Measurements from ENCODE around the gene CARMIL1.
"Not testable (repeated sequence)": the region's sequence is repeated elsewhere in the genome, so short reads cannot be mapped to it uniquely, and the experiment has no call there.

CARMIL1 gene

GRCh38 chr6:25586119-25586518 lies 306.9 kb downstream of the CARMIL1 start:
- not testable (repeated sequence) for DNase-seq

- no peak for DNase-seq
Observed at GRCh38 chr6:25586927-25587326, 307.8 kb downstream of the CARMIL1 start.

DNA sequence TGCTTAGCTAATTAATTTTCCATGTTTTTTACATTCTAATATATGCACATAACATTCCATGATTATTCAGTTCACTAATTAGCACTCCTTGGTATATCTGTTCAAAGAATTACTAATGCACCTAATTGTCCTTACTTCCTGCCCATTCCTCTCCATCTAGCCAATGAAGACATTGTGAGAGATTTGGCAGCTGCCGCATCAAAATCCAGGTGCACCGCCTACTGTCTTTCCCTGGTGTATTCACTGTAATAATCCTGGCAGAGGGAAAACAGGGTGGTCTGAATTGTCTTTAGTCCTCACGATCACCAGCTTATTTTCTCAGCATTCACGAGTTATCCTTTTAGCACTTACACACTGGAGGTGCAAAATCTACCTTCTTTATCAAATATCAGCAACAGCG lies 311.8 kb downstream of the CARMIL1 start:
- no peak for DNase-seq

GRCh38 chr6:25596928-25597818 lies 318.0 kb downstream of the CARMIL1 start:
- no peak for DNase-seq

- no peak for DNase-seq
Observed at GRCh38 chr6:25599516-25600085, 320.4 kb downstream of the CARMIL1 start.

GRCh38 chr6:25601800-25602673 lies 322.9 kb downstream of the CARMIL1 start:
- DNase-seq = peak in 1 of 2 experiments; percentile 8

- no peak for DNase-seq
Observed at GRCh38 chr6:25602674-25602982, 323.5 kb downstream of the CARMIL1 start.

DNA sequence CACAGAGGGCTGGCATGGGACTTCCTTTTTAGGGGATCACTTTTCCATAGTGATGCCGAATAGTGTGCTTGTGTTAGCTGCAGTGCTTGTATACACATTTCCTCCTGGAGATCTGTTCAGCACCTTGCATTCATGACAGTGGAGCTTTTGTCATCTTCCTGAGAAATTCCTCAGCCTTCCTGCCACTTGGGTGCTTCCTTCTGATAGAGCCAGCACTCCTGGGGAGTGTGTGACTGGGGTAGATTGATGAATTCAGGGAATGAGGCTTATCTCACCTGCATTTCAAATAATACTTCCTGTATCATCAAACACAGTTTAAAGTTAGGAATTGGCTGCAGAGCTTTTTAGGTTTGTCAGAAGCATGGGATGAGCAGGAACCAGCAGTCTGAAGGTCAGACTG lies 324.1 kb downstream of the CARMIL1 start:
- DNase-seq = no peak

DNA sequence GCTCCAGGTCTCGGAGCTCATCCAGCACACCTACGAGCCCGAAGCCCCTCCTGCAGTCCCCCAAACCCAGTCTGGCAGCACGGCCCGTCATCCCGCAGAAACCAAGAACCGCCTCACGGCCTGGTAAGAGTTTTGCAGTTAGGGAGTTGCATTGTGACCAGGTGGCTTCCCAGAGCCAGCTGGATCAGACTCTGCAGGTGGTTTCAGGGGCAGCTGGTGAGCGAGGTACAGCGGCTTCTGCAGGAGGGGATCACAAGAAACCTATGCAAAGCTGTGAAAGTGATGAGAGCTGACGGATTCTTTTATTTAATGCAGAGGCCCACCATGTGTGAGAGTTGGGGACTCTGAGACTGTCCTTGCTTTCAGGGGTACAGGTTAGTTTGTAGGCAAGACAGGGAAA lies 327.0 kb downstream of the CARMIL1 start:
- DNase-seq = peak in 1 of 2 experiments; percentile 15

GRCh38 chr6:25608558-25609174 lies 329.5 kb downstream of the CARMIL1 start:
- DNase-seq = no peak

DNA sequence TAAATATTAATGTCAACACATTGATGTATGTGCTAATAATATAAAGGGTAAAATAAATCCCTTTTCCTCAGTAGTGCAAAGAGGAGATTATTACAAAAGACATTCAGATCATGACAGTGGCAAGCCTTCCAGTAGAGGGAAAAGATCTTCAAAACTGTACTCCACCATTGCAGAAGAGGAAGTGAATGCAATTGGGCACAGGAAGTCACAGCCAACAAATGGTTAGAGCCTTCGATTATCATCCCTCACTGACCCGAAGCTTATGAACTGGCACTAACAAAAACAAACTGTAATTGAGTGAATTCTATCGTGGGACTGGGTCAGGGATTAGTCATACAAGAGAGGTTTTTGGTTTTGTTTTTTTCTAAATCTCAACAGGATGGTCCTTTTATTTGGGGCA lies 333.5 kb downstream of the CARMIL1 start:
- no peak for DNase-seq

GRCh38 chr6:25613415-25613814 lies 334.2 kb downstream of the CARMIL1 start:
- DNase-seq = no peak

- no peak for DNase-seq
Observed at GRCh38 chr6:25614052-25614451, 334.9 kb downstream of the CARMIL1 start.

DNA sequence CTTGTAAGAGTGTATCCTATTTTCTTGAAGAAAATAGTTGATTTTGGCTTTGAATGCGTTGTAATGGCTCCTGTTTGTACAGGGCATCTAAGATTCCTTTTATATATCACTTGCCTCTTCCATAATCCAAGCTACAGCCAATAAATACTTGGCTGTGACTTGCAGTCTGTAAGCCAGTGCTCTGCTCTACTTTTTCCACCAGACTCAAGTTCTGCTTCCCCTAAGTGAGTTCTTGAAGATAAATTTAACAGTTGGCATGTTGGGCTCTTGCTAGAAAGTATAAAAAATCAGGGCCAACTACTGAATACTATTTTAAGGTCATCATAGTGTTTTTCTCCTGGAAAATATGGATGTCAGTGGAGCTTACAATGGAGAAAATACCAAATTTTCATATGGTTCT lies 336.3 kb downstream of the CARMIL1 start:
- no peak for DNase-seq

GRCh38 chr6:25617997-25618396 lies 338.8 kb downstream of the CARMIL1 start:
- no peak for DNase-seq

DNA sequence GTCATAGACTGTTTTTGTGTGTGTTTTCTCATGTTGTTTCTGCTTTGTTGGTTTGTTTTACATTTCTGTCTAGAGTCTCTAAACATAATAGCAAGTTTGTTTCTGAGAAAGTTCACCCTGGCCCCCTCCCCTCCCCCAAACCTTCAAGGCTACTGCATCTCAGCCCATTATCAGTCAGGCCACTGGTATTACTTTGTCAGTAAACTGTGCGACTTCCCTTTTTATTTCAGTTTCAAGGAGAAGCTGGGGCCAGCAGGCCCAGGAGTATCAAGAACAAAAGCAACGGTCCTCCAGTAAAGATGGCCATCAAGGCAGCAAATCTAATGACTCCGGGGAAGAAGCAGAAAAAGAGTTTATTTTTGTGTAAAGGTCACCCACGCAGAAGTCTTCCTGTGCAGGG lies 340.0 kb downstream of the CARMIL1 start:
- DNase-seq = no peak

- DNase-seq = no peak
Observed at GRCh38 chr6:25620391-25620790, 341.2 kb downstream of the CARMIL1 start.

- no peak for DNase-seq
Observed at GRCh38 chr6:25623065-25623464, 343.9 kb downstream of the CARMIL1 start.

DNA sequence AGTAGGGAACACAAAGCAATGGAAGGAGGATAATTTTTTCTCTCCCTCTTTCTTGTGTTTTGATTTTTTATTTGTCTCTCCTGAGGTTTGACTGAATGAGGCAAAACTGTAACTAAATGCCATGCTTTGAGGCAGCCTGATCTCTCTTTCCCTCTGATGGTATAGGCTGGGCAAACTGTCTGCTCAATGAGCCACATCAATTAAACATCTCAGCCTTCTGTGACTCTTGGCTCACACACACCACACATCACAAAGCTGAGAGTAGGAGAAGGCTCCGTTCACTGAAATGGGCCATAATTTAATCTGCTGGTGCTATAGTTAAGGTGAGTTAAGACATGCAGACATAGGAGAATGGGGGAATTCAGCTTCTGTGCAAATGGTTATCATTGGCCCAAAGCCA lies 344.7 kb downstream of the CARMIL1 start:
- DNase-seq = no peak

DNA sequence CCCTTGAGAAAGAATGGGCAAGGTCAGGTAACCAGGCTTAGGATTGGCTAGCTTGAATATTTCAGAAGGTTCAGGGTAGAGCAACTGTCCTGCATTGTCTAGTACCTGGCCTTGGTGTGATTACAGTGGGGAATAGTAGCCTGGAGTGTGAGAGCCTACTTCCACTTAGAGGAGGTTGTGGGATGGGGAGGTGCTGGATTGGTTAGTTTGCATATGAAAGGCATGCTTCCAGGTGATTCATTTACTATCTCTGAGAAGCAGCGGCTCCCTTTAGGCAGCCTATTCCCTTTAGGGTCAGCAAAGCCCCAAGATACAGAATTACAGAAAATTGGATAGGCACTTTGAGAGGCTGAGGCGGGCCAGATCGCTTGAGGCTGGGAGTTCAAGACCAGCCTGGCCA lies 347.8 kb downstream of the CARMIL1 start:
- no peak for DNase-seq

- no peak for DNase-seq
Observed at GRCh38 chr6:25628471-25629197, 349.5 kb downstream of the CARMIL1 start.

DNA sequence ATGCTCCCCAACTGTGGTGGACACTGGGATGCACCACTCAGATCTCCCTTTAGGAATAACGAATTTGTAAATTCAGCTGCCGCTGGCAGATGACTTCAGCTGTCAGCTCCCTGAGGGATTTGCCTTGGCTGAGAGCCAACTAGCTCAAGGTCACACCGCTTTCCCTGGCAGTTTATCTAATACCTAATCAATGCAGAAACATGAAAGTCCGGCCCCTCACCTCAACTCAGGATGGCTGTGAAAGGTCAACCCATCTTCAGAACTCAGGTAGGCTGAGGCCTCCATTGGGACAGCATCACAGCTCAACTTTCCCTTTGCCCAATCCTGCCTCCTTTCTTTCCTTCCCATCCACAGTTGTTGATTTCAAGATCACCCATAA lies 350.0 kb downstream of the CARMIL1 start:
- DNase-seq = no peak

All from cerebellar nuclear complex (tissue), 1 donor.